Skin of body (tissue), 2 donors: ENCODE results near the gene HELZ. TPM values are rescaled to one million over a fixed set of nuclear protein-coding genes. Genes with fewer than 3 reads are reported as not detected.
"Not testable (repeated sequence)": the region's sequence is repeated elsewhere in the genome, so short reads cannot be mapped to it uniquely, and the experiment has no call there.

Source experiments
- DNase-seq: peaks from one replicate; lab custom pipeline; 2025; lab: John Stamatoyannopoulos, UW
- total RNA-seq: library from RNA; depleted of rRNA; stranded (reverse); fragments of >200 nt; gene quantifications from one replicate; pipeline ENCODE4 v1.2.3, GENCODE V29; 2014

Gene HELZ
- total RNA-seq, 1 donor from 2014 or later, result 70.5 TPM

DNA sequence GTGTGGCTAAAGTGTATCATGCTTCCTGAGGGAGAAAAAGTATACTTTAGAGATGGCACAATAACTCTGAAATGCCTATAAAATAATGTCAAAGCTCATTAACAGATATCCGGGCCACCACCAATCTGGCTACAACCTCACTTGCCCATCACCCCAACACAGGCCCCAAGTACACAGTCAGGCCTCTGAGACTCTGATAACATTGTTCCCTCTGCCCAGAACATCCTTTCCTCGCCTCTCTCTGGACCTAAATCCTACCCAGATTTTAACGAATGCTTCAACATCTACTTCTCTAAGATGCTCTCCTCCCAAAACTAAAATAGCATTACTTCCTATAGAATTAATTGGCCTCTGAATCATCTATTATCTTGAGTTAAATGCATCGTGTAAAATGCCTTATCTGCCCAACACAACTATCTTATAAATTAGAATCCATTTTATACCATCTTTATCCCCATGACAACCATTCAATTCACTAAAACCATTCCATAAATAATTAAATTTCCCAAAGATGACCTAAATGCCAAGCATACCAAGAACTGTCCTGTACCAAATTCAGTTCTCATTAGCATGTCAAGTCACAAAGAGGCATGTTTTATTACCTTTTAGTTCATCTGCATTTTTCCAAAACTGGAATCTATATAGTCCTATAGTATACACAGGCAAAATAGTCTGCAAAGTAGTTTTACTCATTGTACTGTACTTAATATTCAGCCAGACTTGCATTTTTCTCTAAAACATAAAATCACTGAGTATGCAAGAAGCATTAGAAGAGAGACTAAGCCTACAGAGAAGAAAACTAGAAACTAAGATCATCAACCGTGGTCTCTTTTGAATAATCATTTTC lies 15.7 kb downstream of the HELZ start:
- DNase-seq, result no peak

DNA sequence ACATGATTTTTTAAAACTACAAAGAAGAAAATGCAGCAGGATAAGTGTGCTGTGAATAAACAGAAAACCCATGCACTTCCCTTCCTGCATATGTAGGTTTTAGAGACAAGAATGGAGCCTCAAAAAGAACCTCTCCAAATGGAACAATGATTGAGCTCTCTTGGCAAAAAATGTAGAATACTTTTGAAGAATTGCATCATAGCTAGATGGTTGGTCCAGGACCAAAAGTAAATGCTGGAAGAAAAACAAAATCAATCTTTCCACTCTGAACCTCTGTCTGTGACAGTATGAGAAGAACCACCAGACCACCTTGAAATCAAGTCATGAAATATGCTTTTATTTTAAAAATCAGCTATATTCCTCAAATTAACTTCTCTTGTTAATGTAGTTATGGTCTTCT lies 17.5 kb downstream of the HELZ start:
- DNase-seq, result no peak

DNA sequence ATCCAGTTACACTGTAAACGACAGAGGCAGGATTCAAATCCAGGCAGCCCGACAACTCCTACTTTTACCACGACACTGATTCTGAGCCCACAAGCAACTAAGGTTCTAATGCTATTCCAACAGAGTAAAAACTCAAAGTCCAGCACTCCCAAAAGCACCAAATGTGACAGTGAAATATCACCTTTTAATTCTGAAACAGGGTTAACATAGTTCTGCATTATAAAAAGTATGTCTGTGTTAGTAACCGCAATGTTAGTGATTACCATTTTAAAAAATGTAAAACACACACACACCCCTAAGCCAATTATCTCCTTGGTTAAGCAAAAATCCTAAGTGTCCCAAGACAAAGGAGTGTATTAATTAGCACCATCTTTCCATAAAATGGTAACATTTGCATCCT lies 19.7 kb downstream of the HELZ start:
- no peak for DNase-seq

DNA sequence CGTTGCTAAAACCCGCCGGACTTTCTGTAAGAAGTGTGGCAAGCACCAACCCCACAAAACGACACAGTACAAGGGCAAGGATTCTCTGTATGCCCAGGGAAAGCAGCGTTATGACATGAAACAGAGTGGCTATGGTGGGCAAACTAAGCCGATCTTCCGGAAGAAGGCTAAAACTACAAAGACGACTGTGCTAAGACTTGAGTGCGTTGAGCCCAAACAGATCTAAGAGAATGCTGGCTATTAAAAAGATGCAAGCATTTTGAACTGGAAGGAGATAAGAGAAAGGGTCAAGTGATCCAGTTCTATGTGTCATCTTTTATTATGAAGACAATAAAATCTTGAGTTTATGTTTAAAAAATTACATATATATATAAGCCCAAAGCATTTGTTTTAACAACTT lies 20.3 kb downstream of the HELZ start:
- DNase-seq, result no peak

DNA sequence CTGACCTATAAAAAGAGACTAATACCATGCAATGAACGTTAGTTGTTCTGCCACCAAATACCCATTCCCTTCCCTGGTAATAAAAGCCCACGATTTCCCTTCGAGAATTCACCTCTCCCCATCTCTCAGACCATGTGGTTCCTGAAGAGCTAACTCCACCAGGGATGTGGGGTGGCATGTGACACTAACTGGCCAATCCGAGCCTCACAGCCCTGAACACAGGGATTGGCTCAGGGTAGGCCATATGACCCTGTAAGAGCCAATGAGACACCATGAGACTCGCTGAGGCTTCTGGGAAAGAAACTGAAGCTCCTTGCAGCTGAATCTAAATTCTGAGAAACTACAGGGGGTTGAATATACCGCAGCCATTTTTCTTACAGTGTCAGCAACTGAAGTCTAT lies 21.1 kb downstream of the HELZ start:
- DNase-seq, result no peak

DNA sequence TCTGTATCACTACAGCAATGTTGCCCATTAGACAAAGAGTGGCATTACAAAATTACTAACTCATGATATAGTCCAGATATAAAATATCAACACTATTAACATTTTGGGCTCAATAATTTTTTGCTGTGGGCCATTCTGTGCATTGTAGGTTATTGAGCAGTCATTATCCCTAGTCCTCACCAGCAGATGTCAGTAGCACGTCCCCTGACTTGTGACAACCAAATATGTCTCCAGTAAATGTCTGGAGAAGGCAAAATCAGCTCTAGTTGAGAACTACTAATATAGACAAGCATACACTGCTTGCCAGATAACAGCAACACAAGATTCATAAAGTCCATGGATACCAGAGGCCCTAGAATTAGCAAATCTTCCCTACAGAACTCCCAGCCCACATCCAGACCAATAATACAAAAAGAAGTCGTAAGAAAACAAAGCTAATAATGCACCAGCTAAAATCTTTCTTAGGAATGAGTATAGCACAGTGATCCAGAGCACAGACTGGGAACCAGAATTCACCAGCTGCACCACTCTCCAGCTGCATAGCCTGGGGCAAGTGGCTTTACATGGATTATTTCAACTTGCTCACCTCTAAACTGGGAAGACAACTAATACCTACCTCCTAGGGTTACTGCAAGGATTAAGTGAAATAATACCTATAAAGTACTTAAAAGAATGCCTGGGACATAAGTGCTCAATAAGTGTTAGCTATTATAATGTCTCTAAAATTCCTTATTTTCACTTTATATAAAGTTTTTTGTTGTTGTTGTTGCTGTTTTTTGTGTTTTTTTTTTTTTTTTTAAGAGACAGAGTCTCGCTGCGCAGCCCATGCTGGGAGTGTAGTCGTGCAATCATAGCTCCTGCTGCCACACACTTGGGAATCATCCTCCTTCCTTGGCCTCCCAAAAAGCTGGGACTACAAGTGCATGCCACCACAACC lies 23.7 kb downstream of the HELZ start:
- peak; percentile 38 for DNase-seq

DNA sequence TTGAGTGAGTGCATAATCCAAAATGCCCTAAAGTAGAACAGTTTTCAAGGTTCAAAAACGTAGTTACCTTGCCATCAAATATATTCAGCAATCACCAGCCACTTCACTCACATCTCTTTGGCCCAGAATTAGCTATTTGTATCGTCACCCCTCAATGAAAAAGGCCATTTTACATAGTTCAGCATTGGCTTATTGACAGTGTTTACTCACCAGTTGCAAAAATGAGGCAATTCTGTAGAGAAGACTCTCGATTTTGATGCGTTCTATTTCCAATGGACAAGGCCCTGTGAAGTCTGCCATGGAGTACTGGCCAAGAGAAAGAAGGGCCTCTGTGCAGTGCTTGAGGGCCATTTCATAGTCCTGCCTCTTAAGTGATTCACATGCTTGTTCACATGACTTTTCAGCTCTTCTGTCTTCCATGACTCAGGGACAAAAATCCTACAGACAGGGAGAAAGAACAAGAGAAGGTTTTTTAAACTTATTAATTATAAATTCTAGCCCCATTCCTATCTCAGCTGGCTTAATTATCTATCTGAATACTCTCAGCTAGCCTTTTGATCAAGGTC lies 26.5 kb downstream of the HELZ start:
- DNase-seq, result no peak

DNA sequence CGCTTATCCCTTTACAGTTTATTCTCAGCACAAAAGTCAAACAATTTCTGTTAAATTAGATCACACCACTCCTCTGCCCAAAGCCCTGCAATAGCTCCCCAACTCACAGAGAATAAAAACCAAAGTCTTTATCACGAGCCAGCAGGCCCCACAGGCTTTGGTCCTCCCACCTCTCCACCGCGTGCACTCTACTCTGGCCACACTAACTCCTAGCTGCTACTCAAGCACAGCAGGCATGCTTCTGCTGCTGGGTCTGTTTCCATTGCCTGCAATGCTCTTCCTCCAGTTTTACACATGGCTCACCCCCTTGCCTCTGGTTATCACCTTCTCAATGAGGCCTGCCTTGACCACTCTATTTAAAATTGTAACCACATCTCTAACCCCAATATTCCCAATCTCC lies 27.6 kb downstream of the HELZ start:
- no peak for DNase-seq

DNA sequence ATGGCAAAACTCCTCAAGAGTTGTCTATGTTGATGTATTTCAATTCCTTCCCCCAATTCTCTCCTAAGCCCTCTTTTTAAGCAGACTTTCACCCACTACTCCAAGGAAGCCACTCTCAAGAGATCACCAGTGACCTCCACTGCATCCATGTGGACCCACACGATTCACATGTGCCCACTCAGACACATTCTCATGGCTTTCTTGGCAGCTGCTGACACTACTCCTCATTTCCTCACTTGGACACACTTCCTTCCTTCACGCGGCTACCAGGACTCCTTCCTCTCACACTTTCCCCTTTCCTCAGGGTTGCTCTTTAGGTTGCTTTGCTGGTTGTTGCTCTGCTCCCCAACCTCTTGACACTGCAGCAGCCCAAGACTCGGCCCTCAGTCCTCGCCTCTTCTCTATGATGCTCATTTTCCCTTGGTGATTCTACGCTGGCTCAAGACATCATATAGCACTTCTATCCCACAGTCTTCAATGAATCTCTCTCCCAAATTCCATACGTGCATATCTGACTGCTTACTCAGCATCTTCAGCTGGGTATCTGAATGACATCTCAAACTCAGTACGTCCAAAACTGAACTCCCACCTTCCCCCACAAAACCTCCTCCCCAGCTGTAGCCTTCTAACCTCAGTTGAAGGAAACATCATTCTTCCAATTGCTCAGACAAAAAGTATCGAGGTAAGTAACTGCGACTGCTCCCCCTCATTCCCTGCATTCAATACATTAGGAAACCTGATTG lies 28.2 kb downstream of the HELZ start:
- DNase-seq, result no peak

DNA sequence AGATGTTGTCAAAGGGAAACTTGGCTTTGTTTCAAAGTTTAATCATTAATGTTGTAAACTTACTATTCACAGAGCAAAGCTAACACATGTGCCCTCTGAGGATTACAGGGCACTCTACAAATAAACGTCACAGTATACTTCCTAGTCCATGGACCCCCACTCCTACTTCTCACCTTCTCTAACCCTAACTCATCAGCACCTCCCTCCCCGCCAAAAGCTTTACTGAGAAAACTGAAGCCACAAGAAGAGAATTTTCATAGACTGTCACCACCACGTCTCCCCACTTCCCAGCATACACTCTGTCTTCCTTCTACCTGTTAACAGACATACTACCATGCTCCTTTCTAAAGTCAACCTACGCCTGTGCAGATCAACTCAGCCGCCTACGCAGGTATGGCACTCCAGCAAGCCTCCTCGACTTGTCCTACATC lies 29.0 kb downstream of the HELZ start:
- no peak for DNase-seq

DNA sequence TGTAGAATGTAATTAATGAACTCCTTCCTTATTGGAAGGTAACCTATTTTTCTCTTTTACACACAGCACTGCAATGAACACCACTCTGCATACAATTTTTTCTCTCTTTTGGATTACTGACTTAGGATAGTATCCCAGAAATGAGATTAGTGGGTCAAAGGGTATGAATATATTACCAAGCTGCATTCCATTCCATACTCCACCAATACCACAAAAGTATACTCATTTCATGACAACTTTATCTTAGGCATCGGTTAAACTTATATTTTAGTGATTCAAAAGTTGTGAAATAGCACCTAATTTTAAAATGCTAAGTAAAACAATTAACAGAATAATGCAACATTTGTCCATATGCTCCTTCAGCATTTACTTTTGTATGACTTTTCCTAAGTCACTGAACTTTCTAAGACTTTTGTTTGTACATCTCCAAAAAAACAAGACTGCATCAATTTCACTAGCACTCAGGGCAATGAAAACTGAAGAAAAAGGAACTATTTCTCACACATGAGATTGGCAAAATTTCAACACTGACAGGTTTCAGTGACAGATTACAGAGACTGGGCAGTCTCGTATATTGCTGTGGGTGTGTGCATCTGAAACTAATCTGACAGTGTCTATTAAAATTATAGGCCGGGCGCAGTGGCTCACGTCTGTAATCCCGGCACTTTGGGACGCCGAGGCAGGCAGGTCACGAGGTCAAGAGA lies 32.1 kb downstream of the HELZ start:
- DNase-seq, result no peak

DNA sequence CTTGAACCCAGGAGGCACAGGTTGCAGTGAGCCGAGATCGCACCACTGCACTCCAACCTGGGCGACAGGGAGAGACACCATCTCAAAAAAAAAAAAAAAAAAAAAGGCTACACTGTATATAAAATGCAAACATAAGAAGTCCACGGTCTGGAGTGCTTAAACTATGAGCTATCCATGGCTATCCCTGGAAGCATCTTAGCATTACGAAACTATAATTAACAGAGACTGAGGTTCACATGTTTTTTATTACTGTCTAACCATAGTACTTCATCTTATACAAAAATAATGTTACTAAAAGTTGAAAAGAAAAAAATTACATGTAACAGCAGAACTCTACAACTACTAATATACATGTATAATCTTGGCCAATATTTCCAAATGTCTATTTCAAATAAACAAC lies 32.8 kb downstream of the HELZ start:
- DNase-seq, result no peak

DNA sequence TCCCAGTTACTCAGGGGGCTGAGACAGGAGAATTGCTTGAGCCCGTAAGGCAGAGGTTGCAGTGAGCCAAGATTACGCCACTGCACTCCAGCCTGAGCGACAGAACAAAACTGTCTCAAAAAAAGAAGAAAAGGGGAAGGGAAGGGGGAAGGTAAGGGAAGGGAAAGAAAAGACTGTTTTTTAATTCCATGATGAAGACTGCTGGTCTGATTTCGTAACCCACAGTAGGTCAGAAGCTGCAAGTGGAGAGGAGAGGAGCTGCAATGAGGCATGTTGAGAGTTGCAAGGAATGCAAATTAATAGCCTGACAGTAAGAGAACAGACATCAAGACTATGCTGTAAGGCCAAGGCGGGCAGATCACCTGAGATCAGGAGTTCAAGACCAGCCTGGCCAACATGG lies 33.3 kb downstream of the HELZ start:
- no peak for DNase-seq

DNA sequence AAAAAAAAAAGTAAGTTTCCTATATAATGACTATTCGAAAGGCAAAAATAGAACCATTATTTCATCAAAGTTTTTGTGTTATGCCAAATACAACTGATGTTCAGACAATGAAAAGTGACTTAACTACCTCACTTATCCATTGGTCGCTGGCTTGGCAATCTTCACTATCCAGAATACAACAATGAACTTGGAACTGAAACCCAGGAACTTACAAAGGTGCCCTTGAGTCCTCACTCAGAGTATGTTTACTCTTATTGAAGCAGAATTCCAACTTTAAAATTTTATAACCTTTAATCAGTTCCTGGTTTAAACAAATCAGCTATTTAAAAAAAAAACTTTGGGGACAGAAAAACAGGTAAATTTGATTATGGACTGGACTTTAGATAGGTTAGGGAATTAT lies 34.1 kb downstream of the HELZ start:
- no peak for DNase-seq

DNA sequence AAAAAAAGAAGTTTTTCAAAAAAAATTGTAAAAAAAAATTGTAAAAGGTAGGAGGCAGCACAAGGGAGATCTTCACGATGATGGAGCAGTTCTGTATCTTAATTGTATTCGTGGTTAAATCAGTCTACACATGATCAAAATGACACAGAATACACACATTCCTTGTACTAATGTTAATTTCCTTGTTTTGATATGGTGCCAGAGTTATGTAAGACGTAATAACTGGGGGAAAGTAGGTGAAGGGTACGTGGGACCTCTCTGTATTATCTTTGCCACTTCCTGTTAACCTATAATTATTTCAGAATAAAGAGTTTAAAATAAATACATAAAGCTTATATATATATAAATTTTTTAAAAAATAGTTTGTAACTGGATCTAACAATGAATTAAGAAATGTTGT lies 36.8 kb downstream of the HELZ start:
- DNase-seq, result no peak

DNA sequence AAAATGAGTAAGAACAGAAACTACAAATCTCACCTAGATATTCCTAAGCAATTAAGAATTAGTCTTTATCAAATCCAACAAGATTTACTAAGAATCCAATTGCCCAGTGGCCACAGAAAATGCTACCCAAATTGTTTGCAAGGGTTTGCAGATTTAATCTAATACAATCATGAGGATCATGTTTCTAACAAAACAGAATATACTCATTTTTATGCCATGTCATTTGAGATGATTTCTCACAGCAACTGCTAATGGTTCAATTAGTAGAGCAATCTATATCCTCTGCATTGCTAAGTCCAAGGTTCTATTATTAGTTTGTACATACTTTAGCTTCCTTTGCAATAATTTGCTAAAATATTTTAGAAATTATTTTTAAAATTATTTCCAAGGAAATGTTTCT lies 41.2 kb downstream of the HELZ start:
- DNase-seq, result no peak

DNA sequence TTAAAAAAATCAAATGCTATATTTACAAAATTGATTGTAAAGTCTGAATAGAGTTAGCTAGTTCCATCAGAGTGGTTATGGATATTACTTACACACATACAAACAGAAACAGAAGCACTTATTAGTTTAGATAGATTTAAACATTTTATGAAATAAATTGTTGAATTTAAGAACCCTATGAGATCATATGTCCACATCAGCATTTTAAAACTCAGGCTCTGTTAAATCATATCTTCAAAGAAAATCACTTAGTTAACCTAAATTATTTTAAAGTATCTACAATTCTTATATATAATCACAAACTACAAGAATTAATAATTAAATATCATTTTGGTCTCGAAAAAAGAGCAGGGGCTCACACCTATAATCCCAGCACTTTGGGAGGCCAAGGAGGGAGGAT lies 42.5 kb downstream of the HELZ start:
- no peak for DNase-seq

DNA sequence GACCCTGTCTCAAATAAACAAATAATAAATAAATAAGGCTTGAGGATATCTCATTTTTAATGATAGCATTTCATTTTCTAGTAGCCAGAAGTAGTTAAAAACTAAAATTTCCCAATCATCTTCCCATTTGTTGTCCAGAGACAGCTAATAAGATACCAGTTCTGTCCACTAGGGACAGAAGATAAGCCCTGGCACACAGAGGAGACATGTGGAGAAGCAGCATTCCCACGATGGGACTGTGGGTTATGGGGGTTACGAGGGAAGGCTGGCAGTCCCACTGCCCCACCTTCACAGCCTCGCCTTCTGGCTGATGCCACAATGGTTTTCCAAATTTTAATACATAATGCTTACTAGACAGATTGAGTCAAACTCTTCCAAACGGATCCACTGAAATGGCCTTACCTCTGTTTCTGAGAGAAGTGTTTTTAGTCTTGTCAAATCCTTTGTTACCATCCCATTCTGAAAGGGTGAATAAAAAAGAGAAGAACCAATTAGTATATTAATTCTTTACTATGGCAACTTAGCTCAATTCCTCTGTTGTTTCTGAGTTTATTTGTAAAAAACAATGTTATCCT lies 44.2 kb downstream of the HELZ start:
- DNase-seq, result no peak

DNA sequence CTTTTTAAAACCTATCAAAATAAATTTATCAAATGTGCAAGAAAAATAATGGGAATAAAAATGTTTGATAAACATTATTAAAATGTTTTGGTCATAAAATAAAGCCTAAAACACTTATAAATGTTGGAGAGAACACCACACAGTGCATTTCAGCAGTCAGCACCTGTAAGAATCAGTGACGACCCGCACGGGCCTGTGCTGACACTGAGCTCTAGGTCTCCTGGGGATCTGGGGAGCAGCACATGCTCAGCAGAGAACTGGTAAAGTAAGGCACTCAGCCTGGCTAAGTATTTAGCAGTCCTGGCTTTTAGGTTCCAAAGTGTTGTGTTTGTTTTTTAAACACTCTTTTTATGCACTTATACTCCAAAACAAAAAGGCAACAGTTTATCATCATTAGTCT lies 46.9 kb downstream of the HELZ start:
- DNase-seq, result no peak

DNA sequence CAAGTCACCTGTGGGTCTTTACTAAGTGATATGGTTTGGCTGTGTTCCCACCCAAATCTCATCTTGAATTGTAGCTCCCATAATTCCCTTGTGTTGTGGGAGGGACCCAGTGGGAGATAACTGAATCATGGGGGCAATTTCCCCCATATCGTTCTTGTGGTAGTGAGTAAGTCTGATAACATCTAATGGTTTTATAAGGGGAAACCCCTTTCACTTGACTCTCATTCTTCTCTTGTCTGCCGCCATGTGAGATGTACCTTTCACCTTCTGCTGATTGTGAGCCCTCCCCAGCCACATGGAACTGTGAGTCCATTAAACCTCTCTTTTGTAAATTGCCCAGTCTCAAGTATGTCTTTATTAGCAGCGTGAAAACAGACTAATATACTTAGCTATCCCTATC lies 48.0 kb downstream of the HELZ start:
- DNase-seq, result not testable (repeated sequence)

DNA sequence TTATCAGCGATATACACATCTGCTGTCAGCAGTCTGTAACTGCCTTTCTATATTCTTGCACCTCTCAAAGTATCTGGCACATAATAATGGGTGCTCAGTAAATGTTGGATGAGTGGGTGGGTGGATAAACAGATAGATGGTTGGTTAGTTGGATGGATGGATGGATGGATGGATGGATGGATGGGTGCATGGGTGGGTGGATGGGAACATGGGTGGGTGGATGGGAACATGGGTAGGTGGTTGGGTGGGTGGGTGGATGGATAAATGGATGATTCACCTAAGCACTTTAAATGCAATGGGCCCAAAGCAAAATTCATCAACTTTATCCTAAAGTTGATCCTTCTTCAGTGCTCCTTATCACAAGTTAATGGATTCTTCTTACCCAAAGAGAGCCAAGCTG lies 48.6 kb downstream of the HELZ start:
- DNase-seq, result no peak
